ENCODE results near the gene TNK1. TPM values are rescaled to one million over a fixed set of nuclear protein-coding genes. Genes with fewer than 3 reads are reported as not detected.

The TNK1 gene
- total RNA-seq, 1 donor from 2014 or later = 11.7 TPM

DNA sequence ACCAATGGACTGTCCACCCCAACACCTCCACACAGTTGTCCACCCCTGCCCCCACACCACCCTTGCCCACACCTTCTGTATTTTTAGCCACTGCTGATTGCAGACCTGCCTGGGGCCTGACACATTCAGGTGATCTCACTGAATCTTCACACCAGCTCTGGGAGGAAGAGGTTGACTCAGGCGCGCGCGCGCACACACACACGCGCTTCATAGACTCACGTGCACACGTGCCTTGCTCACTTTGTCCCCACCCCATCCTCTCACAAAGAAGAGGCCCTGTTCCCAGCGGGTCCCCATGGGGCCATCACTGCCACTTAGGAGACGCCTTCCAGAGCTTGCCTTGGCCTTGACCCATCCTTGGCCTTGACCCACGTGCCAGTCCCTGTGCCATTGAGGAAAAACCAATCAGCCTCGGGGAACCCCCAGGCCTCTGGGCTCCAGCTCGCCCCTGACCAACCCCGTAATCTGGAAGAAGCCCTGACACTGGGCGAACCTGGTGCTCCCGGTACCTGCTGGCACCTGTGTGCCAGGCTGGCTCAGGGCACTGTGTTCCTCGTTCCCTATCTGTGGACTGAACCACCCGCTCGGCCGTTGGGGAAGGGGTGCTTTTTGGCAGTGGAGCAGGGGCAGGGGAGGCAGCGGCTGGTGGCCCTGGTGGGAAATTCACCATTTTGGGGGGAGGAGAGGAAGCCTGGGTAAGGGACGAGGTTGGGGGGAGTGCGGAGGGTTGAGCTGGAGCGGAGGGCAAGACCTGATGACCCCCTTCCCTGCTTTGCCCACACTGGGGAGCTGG, 29.9 kb downstream of the TNK1 start:
- DNase-seq (ENCODE audit: low spot score) = no peak

DNA sequence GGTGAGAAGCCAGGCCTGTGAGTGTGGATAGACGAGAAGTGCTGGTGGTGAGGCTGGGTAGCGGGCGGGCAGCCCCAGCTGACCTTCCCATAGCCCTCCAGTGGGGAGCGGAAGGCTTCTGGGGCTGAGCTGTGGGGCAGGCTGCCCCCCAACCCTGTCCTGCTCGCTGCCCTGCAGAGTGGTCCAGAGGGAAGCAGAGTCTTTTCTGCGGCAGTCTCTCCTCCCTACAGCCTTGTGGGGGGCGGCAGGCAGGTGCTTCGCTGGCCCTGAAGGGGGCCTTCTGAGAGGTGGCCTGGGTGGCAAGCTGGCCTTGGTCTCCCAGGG, 30.5 kb downstream of the TNK1 start:
- no peak for DNase-seq (ENCODE audit: low spot score)

DNA sequence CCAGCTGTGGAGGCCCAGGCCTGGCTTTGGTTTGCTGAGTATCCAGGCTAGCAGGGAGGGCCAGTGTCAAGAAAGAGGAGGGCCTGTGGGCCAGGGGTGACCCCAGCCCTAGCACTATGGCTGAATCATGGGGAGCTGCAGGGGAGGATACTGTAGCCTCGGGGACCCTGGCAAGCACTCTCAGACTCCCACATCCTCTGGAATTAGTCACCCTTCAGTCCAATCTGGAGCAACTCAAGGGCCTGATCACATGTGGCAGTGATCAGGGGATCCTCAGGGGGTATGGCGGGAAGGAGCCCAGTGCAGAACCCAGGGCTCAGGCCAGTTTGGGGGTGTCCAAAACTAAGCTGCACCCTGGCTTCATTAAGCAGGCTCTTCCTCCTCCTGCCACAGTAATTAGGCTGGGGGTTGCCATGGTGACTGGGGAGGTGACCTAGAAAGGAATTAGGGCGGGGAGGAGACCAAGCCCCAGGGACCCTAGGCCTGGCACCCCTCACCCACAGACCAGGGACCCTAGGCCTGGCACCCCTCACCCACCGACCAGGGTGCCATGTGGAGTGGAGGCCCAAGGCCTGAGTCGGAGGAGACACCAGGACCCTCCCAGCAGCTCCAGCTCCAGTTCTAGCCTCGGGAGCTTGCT, 32.6 kb downstream of the TNK1 start:
- DNase-seq (ENCODE audit: low spot score) = no peak

DNA sequence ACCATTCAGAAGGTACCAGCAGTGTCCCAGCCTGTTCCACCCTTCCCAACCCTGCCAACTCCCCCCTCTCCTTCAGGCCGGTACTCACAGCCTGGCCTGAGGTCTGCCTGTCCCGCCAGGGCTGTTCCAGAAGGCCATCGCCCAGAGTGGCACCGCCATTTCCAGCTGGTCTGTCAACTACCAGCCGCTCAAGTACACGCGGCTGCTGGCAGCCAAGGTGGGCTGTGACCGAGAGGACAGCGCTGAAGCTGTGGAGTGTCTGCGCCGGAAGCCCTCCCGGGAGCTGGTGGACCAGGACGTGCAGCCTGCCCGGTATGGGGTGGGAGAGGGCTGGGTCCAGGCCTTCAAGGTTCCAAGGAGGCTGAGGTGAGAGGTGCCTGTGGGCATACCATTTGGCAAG, 33.9 kb downstream of the TNK1 start:
- no peak for DNase-seq (ENCODE audit: low spot score)

DNA sequence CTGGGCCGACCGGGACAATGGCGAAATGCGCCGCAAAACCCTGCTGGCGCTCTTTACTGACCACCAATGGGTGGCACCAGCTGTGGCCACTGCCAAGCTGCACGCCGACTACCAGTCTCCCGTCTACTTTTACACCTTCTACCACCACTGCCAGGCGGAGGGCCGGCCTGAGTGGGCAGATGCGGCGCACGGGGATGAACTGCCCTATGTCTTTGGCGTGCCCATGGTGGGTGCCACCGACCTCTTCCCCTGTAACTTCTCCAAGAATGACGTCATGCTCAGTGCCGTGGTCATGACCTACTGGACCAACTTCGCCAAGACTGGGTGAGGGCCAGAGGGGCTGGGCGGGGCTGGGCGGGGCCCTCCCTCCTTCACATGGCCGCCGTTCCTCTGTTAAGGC, 34.9 kb downstream of the TNK1 start:
- no peak for DNase-seq (ENCODE audit: low spot score)

DNA sequence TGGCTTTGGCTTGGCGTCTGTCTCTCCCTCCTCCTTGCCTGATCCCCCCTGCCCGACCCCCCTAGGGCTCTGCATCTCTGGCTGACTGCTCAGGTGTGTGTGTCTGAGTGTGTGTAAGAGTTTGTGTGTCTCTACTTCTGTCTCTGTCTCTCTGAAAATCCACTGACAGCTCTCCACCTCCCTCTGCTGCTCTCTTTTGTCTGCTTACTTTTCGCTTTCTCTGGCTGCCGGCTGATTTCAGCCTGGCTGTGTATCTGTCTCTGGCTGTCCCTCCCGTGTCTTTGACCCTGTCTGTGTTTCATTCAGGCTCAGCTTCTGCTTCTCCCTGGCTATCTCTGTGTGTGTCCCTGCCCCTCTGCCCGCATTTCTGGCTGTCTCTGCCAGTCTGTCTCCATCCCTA, 35.4 kb downstream of the TNK1 start:
- no peak for DNase-seq (ENCODE audit: low spot score)

DNA sequence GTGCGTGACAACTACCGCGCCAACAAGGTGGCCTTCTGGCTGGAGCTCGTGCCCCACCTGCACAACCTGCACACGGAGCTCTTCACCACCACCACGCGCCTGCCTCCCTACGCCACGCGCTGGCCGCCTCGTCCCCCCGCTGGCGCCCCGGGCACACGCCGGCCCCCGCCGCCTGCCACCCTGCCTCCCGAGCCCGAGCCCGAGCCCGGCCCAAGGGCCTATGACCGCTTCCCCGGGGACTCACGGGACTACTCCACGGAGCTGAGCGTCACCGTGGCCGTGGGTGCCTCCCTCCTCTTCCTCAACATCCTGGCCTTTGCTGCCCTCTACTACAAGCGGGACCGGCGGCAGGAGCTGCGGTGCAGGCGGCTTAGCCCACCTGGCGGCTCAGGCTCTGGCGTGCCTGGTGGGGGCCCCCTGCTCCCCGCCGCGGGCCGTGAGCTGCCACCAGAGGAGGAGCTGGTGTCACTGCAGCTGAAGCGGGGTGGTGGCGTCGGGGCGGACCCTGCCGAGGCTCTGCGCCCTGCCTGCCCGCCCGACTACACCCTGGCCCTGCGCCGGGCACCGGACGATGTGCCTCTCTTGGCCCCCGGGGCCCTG, 36.3 kb downstream of the TNK1 start:
- no peak for DNase-seq (ENCODE audit: low spot score)

DNA sequence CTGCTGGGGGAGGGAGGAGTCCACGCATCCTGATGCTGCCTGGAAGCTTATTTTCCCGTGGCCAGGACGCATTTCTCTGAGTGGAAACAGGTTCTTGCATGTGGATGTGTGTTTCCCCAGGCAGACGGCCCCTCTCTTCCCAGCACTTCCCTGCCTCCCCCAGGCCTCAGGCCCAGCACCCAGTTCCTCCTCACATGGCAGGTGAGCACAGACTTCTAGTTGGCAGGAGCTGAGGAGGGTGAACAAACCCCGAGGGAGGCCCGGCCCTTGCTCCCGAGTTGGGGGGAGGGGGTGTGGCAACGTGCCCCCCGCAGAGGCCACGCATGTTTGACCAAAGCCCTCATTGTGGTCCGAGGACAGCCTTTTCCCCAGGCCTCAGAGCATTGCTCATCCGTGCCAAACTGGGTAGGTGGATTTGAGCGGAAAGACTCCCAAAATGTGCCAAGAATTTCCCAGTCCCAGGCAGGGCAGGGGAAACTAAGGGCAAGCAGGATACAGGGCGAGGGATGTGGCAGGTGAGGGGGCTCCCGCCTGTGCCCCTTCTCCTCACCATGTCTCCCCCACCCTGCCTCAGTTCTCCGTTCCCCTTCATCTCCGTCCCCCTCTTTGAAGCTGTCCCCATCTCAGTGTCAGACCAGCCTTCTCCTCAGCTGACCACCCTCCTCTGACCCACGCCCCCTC, 37.7 kb downstream of the TNK1 start:
- DNase-seq (ENCODE audit: low spot score) = no peak

DNA sequence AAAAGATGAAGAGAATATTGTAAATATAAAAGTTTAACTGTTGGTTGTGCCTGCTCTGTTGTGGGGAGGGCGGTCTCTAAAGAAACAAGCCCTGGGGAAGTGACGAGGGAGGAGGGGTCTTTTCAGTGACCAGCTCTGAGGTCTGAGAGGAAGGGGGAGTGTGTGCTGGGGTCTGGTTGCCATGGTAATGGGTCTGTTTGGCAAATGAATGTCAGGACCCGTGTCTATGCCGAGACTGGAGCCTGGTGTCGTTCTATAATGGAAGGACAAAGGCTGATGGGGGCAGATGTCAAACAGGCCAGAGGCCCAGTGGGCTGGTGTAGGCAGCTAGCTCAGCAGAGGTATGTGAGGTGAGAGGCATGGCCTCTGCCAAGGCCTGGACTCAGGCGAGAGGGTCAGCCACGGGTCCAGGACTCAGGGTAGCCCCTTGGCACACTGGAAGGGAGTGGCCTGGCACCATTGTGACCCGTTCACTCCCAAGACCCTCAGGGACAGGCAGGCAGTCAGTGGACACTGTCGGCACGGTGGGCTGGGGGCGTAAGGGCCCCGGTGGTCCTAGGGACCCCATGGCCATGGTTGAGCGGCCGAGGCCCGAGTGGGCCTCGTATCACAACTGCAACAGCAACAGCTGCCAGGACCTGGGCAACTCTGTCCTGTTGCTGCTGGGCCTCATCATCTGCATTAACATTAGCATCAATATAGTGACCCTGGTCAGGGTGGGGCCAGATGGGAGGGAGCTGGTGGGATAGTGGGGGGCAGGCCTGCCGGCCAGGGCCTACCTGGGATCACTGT, 39.1 kb downstream of the TNK1 start, which contains the start of gene SPEM1:
Gene SPEM1, plus strand, starts transcription at position 506 of the 792 bp plus-strand sequence. Its CDS starts 61 bp downstream, at position 567.
- no peak for DNase-seq (ENCODE audit: low spot score)

DNA sequence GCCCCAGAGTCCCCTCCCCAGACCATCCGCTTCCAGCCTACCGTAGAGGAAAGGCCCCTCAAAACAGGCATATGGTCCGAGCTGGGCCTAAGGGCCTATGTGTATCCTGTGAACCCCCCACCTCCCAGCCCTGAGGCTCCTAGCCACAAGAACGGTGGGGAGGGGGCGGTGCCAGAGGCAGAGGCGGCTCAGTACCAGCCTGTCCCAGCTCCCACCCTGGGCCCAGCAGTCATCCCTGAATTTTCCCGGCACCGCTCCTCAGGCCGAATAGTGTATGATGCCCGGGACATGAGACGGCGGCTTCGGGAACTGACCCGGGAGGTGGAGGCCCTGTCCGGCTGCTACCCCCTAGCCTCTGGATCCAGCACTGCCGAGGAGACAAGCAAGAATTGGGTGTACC, 40.3 kb downstream of the TNK1 start:
- no peak for DNase-seq (ENCODE audit: low spot score)

DNA sequence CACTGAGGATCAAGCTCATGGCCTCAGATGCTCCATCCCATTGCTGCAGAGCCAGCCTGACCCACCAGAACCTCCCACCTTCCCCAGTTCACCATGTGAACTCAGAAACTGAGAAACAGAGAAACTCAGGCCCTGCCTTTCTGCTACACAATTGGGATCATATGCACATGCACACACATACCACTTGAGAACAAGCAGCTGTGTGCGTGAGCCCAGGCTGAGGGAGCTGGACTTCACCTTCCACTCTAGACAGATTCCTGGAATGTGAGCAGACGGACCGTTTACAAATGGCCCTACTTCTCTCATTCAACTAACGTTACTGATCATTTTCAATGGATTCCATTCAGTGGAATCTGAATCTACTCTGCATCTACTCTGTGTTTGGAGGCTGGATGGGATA, 42.8 kb downstream of the TNK1 start:
- DNase-seq (ENCODE audit: low spot score) = no peak

DNA sequence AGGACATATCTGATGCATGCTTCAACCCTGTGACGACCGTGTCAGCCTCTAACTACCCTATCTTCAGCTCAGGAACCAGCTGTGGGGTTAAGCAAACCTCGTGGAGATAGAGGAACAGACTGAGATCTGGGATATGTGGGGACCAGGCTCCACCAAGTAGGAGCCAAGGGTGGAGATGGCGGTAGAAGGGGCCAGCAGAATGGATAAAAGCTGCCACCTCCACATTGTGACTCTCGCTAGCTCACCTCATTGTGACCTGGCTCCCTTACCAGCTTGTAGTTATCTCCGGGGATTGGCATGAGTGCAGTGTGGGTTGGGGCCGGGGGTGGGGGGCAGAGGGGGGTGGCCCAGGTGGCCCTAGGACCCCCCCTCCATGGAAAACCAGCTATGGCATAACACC, 44.4 kb downstream of the TNK1 start, which contains the start of gene SPEM2:
Gene SPEM2, plus strand, starts transcription at position 301 of the 400 bp plus-strand sequence. Its CDS starts 73 bp downstream, at position 374.
- no peak for DNase-seq (ENCODE audit: low spot score)

DNA sequence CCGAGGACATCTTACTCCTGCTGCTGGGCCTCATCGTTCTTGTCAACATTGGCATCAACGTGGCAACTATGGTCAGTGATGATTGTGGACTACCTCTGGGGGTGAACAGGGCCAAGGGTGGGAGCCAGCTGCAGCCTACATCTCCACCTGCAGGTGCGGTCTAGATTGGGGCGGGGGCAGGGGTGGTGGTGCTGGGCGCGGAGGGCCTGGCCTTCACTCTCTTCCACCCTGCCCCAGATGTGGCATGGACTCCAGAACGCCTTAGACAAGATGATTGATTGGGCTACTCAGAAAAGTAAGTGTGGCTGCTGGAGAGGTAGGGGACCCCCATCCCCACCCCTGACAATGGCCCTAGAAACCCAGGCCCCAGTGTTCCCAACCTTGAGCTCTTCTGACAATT, 44.9 kb downstream of the TNK1 start:
- no peak for DNase-seq (ENCODE audit: low spot score)

DNA sequence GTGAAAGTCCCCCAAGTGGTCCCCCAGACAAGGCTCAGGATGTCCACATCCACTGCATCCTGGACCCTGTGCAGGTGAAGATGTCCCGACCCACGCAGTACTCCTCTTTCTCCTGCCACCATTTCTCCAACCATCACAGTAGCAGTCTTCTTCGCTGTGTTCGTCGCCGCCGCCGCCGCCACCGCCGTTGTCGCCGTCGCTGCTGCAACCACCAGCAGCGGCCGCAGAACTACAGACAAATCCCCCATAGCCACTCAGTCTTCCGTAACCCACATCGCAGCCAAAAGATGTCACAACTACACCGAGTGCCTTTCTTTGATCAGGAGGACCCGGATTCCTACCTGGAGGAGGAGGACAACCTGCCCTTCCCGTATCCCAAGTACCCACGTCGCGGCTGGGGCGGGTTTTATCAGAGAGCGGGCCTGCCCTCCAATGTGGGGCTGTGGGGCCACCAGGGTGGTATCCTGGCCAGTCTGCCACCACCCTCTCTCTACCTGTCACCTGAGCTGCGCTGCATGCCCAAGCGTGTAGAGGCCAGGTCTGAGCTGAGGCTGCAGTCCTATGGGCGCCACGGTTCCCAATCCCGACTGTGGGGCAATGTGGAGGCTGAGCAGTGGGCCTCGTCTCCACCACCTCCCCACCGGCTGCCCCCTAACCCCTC, 45.4 kb downstream of the TNK1 start:
- DNase-seq (ENCODE audit: low spot score) = no peak

DNA sequence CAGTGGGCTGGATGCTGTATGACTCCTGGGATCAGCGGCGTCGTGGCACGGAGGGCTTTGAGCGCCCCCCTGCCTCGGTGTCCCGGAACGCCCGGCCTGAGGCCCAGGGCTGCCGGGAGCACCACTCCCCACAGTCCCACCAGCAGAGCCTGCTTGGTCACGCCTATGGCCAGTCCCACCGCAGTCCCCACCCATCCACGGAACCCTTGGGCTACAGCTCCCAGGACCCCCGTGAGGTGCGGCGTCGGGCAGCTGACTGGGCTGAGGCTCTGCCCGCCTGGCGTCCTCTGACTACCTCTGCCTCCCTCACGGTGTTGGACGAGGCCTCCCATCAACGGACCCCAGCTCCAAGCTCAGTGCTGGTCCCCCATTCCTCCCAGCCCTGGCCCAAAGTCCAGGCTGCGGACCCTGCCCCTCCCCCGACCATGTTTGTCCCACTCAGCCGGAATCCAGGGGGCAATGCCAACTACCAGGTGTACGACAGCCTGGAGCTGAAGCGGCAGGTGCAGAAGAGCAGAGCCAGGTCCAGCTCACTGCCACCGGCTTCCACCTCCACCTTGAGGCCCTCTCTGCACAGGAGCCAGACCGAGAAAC, 46.1 kb downstream of the TNK1 start:
- no peak for DNase-seq (ENCODE audit: low spot score)

DNA sequence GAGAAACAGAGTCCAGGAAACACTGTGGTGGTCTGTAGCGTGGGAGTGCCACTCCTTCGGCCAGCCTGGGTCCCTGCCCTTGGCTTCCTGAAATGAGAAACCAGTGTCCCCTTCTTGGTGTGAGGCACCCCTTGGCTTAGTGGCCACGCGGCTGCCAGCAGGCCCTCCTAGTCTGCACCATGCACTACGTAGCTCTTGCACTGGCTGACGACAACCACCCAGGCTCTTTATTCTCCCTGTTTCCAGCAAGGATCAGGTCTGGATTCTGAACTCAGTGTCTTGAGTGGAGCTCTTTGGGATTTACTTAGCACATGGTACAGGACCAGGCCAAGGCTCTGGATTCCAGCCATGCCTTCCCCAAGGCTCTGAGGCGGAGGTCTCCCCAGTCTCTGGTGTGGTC, 46.7 kb downstream of the TNK1 start:
- DNase-seq (ENCODE audit: low spot score) = no peak

DNA sequence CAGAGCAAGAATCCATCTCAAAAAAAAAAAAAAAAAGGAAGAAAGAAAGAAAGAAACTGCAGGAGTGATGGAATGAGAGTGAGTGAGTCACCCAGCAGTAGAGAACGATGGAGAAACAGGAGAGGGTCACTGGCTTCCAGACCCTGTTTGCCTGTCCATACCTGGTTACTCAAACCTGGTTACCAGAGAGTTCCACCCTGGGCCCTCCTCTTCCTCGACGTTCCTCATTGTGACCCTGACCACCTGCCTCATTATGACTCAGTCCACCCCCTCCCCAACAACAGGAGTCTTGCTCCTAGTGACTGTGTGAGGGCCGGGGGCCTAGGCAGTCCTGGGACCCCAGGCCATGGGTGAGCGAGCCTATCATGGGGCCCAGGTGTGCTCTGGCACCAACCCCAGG, 47.7 kb downstream of the TNK1 start, which contains the start of gene SPEM3:
Gene SPEM3, plus strand, starts transcription at position 301 of the 400 bp plus-strand sequence. Its CDS starts 46 bp downstream, at position 347.
- DNase-seq (ENCODE audit: low spot score) = no peak

DNA sequence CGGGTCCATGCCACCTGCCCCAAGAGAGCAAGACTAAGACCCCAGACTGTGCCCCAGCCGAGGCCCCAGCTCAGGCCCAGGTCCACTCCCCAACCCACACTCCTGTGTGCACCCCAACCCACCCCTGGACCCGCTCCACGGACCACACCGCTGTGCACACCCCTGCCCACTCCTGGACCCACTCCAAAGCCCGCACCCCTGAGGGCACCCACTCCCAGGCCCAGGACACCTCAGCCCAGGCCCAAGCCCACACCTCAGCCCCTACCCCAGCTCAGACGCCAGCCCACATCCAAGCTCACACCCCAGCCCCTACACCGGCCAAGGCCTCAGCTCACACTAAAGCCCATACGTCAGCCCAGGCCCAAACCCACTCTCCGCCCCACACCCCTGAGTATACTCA, 48.8 kb downstream of the TNK1 start:
- no peak for DNase-seq (ENCODE audit: low spot score)

DNA sequence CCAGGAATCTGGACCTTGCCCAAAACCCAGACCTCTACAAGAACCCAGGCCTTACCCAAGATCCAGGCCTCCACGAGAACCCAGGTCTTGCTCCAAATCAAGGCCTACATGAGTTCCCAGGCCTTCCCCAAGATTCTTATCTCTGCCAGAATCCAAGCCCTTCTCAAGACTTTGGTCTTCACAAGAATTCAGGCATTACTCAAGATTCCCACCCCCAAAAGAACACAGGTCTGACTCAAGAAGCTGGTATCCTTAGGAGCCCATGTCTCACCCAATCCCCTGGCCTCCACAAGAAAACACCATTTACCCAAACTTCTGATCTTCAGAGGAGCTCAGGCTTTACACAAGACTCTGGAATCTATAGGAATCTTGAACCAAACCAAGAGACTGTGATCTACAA, 50.3 kb downstream of the TNK1 start:
- DNase-seq (ENCODE audit: low spot score) = no peak

DNA sequence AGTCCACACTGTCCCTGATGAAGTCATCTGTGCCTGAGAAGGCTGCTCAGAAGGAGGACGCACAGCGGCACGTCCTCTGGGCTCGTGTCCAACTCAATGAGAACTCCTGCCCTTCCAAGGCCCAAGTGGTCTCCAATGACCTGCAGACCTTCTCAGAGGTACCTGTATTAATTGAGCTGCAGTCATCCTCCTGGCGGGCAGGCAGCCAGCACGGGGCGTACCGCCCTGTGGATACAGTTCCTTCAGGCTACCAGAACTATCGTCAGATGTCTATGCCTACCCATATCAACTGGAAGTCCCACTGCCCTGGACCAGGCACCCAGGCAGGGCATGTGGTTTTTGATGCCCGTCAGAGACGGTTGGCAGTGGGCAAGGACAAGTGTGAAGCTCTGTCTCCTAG, 51.4 kb downstream of the TNK1 start:
- no peak for DNase-seq (ENCODE audit: low spot score)

All from mucosa of gallbladder (tissue), 1 donor.